GM12872 (cell line): Measurements from ENCODE around the gene OBSCN.

Experiments used
- TF ChIP-seq, protein P1 (sequence below): IDR thresholded peaks from 3 replicates; pipeline ENCODE4 v1.5.1; 2011; ENCODE audit warnings: low read depth, mild to moderate bottlenecking, low read length, moderate library complexity; ENCODE audit not compliant: insufficient read depth

The OBSCN gene

DNA sequence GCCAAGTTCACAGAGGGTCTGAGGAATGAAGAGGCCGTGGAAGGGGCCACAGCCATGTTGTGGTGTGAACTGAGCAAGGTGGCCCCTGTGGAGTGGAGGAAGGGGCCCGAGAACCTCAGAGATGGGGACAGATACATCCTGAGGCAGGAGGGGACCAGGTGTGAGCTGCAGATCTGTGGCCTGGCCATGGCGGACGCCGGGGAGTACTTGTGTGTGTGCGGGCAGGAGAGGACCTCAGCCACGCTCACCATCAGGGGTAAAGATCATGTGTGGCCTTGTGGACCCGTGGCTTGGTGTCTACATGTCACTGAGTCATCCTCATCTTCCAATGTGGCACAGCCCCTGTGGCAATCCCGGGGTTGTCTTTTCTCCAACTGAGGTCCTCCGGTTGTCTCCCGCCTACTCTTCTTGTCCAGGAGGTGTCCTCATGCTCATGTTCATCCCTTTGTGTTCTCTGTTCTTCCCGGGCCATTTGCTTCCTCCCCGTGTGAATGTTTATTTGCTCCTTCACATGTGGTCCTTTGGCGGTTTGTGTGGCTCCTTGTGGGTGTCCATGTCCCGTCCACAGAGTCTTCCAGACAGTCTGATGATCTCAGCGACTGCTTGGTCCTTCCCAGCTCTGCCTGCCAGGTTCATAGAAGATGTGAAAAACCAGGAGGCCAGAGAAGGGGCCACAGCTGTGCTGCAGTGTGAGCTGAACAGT is 84.2 kb downstream of the OBSCN start:
- TF ChIP-seq, protein P1, sequence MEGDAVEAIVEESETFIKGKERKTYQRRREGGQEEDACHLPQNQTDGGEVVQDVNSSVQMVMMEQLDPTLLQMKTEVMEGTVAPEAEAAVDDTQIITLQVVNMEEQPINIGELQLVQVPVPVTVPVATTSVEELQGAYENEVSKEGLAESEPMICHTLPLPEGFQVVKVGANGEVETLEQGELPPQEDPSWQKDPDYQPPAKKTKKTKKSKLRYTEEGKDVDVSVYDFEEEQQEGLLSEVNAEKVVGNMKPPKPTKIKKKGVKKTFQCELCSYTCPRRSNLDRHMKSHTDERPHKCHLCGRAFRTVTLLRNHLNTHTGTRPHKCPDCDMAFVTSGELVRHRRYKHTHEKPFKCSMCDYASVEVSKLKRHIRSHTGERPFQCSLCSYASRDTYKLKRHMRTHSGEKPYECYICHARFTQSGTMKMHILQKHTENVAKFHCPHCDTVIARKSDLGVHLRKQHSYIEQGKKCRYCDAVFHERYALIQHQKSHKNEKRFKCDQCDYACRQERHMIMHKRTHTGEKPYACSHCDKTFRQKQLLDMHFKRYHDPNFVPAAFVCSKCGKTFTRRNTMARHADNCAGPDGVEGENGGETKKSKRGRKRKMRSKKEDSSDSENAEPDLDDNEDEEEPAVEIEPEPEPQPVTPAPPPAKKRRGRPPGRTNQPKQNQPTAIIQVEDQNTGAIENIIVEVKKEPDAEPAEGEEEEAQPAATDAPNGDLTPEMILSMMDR = no peak

DNA sequence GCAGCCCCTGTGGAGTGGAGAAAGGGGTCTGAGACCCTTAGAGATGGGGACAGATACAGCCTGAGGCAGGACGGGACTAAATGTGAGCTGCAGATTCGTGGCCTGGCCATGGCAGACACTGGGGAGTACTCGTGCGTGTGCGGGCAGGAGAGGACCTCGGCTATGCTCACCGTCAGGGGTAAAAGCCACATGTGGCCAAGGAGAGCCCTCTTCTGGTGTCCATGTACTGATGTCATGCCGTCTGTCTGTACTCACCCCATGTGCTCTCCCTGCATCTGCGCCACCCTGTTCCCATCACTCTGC is 84.7 kb downstream of the OBSCN start:
- TF ChIP-seq, protein P1 = no peak

DNA sequence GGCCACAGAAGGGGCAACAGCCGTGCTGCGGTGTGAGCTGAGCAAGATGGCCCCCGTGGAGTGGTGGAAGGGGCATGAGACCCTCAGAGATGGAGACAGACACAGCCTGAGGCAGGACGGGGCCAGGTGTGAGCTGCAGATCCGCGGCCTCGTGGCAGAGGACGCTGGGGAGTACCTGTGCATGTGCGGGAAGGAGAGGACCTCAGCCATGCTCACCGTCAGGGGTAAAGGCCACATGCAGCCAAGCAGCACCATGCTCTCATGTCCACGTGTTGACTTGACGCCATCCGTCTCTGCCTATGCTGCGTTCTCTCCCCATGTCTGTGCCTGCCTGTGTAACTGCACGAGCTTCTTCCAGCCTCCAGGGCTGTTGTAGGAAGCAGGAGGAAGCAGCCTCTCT is 85.5 kb downstream of the OBSCN start:
- TF ChIP-seq, protein P1 = no peak

DNA sequence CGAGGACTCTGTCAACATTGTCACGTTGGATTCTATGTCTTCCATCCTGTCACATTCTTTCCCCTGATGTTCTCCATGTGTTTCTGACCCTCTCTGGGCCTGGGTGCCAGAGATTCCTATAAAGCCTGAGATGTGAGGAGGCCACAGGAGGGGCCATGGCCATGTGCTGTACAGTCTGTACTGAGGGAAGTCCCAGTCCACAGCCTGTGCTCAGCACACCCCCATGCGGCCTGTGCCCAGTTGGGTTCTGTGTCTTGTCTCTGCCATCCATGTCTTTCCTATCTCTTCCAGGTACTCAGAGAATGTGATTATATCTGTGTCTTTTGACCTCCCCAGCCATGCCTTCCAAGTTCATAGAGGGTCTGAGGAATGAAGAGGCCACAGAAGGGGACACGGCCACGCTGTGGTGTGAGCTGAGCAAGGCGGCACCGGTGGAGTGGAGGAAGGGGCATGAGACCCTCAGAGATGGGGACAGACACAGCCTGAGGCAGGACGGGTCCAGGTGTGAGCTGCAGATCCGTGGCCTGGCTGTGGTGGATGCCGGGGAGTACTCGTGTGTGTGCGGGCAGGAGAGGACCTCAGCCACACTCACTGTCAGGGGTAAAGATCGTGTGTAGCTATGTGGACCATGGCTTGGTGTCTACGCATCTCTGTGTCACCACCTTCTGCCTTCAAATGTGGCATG is 86.1 kb downstream of the OBSCN start:
- TF ChIP-seq, protein P1 = no peak

DNA sequence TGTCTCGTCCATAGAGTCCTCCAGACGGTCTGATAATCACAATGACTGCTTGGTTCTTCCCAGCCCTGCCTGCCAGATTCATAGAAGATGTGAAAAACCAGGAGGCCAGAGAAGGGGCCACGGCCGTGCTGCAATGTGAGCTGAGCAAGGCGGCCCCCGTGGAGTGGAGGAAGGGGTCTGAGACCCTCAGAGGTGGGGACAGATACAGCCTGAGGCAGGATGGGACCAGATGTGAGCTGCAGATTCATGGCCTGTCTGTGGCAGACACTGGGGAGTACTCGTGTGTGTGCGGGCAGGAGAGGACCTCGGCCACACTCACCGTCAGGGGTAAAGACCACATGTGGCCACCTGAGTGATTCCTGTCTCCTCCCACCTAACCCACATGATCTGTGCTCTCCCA is 86.9 kb downstream of the OBSCN start:
- TF ChIP-seq, protein P1 = no peak

DNA sequence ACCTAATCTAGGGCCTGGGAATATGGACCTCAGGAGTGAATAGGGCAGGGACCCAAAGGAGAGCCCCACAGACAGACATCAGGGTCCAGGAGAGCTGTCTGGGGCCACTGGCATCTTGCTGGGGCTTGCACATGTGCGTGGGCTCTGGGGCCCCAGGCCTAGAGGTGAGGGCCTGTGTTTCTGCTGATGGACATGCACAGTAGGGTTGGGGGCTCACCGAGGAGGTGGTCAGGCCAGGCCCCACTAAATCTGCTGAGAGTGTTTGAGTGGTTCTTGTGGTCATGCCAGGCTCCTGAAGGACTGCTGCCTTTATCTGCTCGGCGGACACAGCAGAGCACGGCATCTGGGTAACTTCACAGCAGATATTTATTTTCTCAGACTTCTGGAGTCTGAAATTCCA is 87.4 kb downstream of the OBSCN start:
- TF ChIP-seq, protein P1 = no peak

DNA sequence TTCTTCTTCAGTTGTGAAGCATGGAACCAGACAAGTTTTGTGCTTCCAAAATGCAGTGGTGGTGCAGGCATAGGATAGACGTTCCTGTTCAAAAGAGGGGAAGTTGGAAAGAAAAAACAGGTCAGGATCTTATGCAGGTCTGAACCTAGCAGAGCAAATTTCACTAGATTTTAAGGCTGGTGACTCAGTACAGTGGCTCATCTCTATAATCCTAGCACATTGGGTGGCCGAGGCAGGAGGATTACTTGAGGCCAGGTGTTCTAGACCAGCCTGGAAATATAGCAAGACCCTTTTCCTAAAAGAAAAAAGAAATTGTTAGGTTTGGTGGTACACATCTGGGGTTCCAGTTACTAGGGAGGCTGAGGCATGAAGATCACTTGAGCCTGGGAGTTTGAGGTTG is 88.1 kb downstream of the OBSCN start:
- TF ChIP-seq, protein P1 = no peak
